Ovary (tissue), 9 donors: ENCODE measurements around the gene RERE. TPM values are rescaled to one million over a fixed set of nuclear protein-coding genes. Genes with fewer than 3 reads are reported as not detected.

Source experiments
- DNase-seq, 5 donors: peaks; one replicate each; pipeline ENCODE4 v3.0.0-alpha.2; 2019 to 2020
- H3K27ac ChIP-seq, 2 donors: fragments of 200-600 bp; one replicate each; pipeline versions ENCODE4 v1.5.1 to v1.8.0; 2019 to 2022
- H3K27me3 ChIP-seq: fragments of 200-600 bp; one replicate; pipeline ENCODE4 v1.8.0; 2022
- H3K36me3 ChIP-seq: fragments of 200-600 bp; sonication (generic); one replicate; pipeline ENCODE4 v1.5.1; 2019
- H3K4me1 ChIP-seq: one replicate; pipeline ENCODE4 v1.8.1; 2013; ENCODE audit warnings: mild to moderate bottlenecking, moderate library complexity; ENCODE audit not compliant: insufficient read depth
- H3K4me3 ChIP-seq: fragments of 200-600 bp; sonication (generic); one replicate; pipeline ENCODE4 v1.5.1; 2017
- H3K9me3 ChIP-seq, 2 donors: fragments of 200-600 bp in 1 of 2; sonication (generic) in 1 of 2; one replicate each; pipeline versions ENCODE4 v1.5.1 to v1.8.1; 2013 to 2019; ENCODE audit warnings: mild to moderate bottlenecking in 1 of 2, moderate library complexity in 1 of 2
- CTCF ChIP-seq, 3 donors: fragments of 450-650 bp in 2 of 3; fragments of 200-600 bp in 1 of 3; IDR thresholded peaks; one replicate each; pipeline versions ENCODE4 v1.5.1 to v1.8.0; 2016 to 2022; ENCODE audit warnings: antibody characterized with exemption in 3 of 3, mild to moderate bottlenecking in 1 of 3
- EP300 ChIP-seq: sonication (generic); formaldehyde crosslinking; IDR thresholded peaks from one replicate; pipeline ENCODE4 v1.6.1; 2017; ENCODE audit warnings: antibody characterized with exemption
- POLR2A ChIP-seq: fragments of 450-650 bp; IDR thresholded peaks from one replicate; pipeline ENCODE4 v1.6.1; 2017; ENCODE audit warnings: antibody characterized with exemption, mild to moderate bottlenecking, moderate library complexity
- WGBS, 3 donors: extraction: QIAGEN DNeasy Blood & Tissue Kit in 1 of 3; methylation state at CpG; one replicate each; pipeline versions ENCODE4 v1.1.5 to v1.1.7; 2013 to 2017; 5-methylcytosine and 5-hydroxymethylcytosine counted together
- intact Hi-C, 4 donors: fragments of 100-400 bp; cut with DNase I; formaldehyde crosslinking; loops; one replicate each; pipeline versions ENCODE4 v1.11.0 to v1.15.1; 2022 to 2023
- polyA plus RNA-seq, 2 donors: library from polyadenylated mRNA; stranded (reverse); fragments of 200-250 nt in 1 of 2; fragments of 350-450 nt in 1 of 2; fragmentation: Illumina TruSeq in 1 of 2; extraction: RNeasy Lipid Tissue Mini Kit (QIAGEN cat#74804) in 1 of 2; gene quantifications; one replicate each; pipeline ENCODE4 v1.2.3, GENCODE V29; 2013 to 2014
- total RNA-seq, 7 donors: library from RNA; depleted of rRNA in 2 of 7; stranded (reverse); fragments of >200 nt in 2 of 7; fragmentation: NEBNext Ultra II Directional in 3 of 7; extraction: Animal tissue kit (Norgen Biotek cat#: 25700) in 3 of 7; gene quantifications; one replicate each; pipeline versions ENCODE4 v1.1.0 to v1.2.4, GENCODE V29; 2016 to 2023
- donor health status: DM: no; HTN: no; CAD: no; lungs with moderate emphysema.
- donor health status: DM: no; HTN: no; CAD: no.
- donor health status: Bipolar disorder and iron deficiency.
- donor health status: DM: yes; HTN: yes; CAD: no.
- donor health status: DM: no; HTN: no; CAD: no.
- donor health status: DM: yes; HTN: yes; CAD: no.

The RERE gene
- total and polyA plus RNA-seq, 9 donors: 36.7 to 119 (median 114) TPM

- Histone ChIP-seq H3K36me3 (no peaks in the 10 kb centered on the region), H3K27ac (no peak overlapping the region), H3K4me1 (no peaks in the 10 kb centered on the region), H3K4me3 (no peak overlapping the region), H3K27me3 (no peaks in the 10 kb centered on the region), H3K9me3 (no peaks in the 10 kb centered on the region)
- 91 to 94% (median 94%) methylated on average over 14 of the region's 14 CpGs for WGBS, 3 donors
- no peak for TF ChIP-seq POLR2A
- no peak for TF ChIP-seq CTCF (IDR thresholded peaks at IDR 0.05)
- no peak for TF ChIP-seq EP300
- DNase-seq: no peak
- intact Hi-C loops: no loop called here
Observed at GRCh38 chr1:8329858-8330257, 487.6 kb downstream of the RERE start.

GRCh38 chr1:8329439-8329838, 488.0 kb downstream of the RERE start:
- no peaks in the 10 kb centered on the region for H3K36me3 ChIP-seq
- intact Hi-C loops: no loop called here
- 83 to 89% (median 88%) methylated on average over 12 of the region's 12 CpGs for WGBS, 3 donors

GRCh38 chr1:8328271-8328670, 489.2 kb downstream of the RERE start:
- no peak for DNase-seq
- H3K27ac ChIP-seq: no peak overlapping the region
- intact Hi-C loops: no loop called here
- TF ChIP-seq CTCF (IDR thresholded peaks at IDR 0.05) (no peak), EP300 (no peak), POLR2A (no peak)
- H3K36me3 ChIP-seq: no peaks in the 10 kb centered on the region
- 88 to 97% (median 95%) methylated on average over 18 of the region's 18 CpGs for WGBS, 3 donors
- H3K9me3 ChIP-seq: no peaks in the 10 kb centered on the region
- no peaks in the 10 kb centered on the region for H3K4me1 ChIP-seq
- H3K27me3 ChIP-seq: no peaks in the 10 kb centered on the region
- H3K4me3 ChIP-seq: no peak overlapping the region

More at GRCh38 chr1:8329439-8329838, 488.0 kb downstream of the RERE start:
- Histone ChIP-seq H3K4me3 (no peak overlapping the region), H3K9me3 (no peaks in the 10 kb centered on the region), H3K4me1 (no peaks in the 10 kb centered on the region), H3K27ac (no peak overlapping the region), H3K27me3 (no peaks in the 10 kb centered on the region)
- DNase-seq: no peak
- TF ChIP-seq POLR2A: no peak
- no peak for TF ChIP-seq CTCF (IDR thresholded peaks at IDR 0.05)

- TF ChIP-seq EP300 (no peak), POLR2A (no peak), CTCF (IDR thresholded peaks at IDR 0.05) (no peak)
- no peak for DNase-seq
- 94 to 95% (median 95%) methylated on average over 13 of the region's 13 CpGs for WGBS, 3 donors
- intact Hi-C loops: no loop called here
- Histone ChIP-seq H3K4me1 (no peaks in the 10 kb centered on the region), H3K9me3 (no peaks in the 10 kb centered on the region), H3K36me3 (no peaks in the 10 kb centered on the region), H3K4me3 (no peak overlapping the region), H3K27me3 (no peaks in the 10 kb centered on the region), H3K27ac (no peak overlapping the region)
Observed at GRCh38 chr1:8326265-8326664, 491.2 kb downstream of the RERE start.

GRCh38 chr1:8325771-8326170, 491.7 kb downstream of the RERE start:
- no peak overlapping the region for H3K4me3 ChIP-seq
- DNase-seq: peak in 1 of 5 donors; percentile 23
- no peaks in the 10 kb centered on the region for H3K9me3 ChIP-seq
- intact Hi-C loops: no loop called here
- no peaks in the 10 kb centered on the region for H3K36me3 ChIP-seq
- no peak overlapping the region for H3K27ac ChIP-seq
- H3K4me1 ChIP-seq: no peaks in the 10 kb centered on the region
- TF ChIP-seq EP300 (no peak), CTCF (IDR thresholded peaks at IDR 0.05) (no peak), POLR2A (no peak)
- 93 to 96% (median 95%) methylated on average over 21 of the region's 21 CpGs for WGBS, 3 donors
- no peaks in the 10 kb centered on the region for H3K27me3 ChIP-seq
